Fibroblast of pulmonary artery (primary cell): Measurements from ENCODE around the gene CRTAC1.

Experiments
- DNase-seq: peaks from one replicate; pipeline ENCODE4 v3.0.0-alpha.2; 2010; ENCODE audit warnings: low read depth
- H3K4me3 ChIP-seq: replicated peaks from 2 replicates; pipeline ENCODE4 v1.5.1; 2011; ENCODE audit warnings: low read depth, mild to moderate bottlenecking, control low read depth, low read length, moderate library complexity
- TF ChIP-seq, protein P1 (sequence below): IDR thresholded peaks from 2 replicates; pipeline ENCODE4 v1.5.1; 2011; ENCODE audit warnings: mild to moderate bottlenecking, control low read depth, low read length, inconsistent platforms; ENCODE audit errors: missing control alignments

The CRTAC1 gene

DNA sequence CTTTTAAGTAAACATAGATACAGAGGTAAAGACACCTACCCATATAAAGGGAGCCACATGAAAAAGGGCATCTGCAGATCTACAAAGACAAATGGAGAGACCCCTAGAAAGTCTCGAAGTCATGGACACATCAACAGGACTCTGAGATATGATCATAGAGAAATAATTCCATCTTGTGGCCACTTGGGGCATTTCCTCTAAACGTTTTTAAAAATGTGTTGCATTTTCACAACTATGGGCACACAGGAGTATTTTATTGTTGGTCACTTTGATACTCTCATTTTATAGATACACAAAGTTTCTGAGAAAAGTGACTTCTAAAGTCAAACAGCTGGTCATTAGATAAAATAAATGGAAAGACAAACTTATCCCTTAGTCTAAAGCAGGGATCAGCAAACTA is 87.1 kb downstream of the CRTAC1 start:
- DNase-seq: no peak
- TF ChIP-seq, protein P1, sequence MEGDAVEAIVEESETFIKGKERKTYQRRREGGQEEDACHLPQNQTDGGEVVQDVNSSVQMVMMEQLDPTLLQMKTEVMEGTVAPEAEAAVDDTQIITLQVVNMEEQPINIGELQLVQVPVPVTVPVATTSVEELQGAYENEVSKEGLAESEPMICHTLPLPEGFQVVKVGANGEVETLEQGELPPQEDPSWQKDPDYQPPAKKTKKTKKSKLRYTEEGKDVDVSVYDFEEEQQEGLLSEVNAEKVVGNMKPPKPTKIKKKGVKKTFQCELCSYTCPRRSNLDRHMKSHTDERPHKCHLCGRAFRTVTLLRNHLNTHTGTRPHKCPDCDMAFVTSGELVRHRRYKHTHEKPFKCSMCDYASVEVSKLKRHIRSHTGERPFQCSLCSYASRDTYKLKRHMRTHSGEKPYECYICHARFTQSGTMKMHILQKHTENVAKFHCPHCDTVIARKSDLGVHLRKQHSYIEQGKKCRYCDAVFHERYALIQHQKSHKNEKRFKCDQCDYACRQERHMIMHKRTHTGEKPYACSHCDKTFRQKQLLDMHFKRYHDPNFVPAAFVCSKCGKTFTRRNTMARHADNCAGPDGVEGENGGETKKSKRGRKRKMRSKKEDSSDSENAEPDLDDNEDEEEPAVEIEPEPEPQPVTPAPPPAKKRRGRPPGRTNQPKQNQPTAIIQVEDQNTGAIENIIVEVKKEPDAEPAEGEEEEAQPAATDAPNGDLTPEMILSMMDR: no peak
- H3K4me3 ChIP-seq: no peak overlapping the region

DNA sequence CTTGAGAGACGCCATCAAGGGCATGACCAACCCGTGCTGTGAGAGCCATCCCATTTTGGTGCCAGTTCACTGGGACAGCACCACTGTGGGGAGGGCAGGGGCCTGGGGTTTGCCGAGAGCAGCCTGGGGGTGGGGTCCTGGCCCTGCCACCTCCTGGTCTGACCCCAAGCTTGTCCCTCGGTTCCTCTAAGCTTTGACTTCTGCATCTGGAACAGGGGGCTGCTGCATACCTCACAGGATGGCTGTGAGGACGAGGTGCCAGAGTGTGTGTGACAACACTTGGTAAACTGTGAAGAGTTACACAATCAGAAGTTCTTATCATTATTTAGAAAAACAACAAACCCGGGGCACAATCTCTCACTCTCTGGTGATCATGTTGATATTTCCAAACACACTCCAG is 89.9 kb downstream of the CRTAC1 start:
- TF ChIP-seq, protein P1: no peak
- no peak overlapping the region for H3K4me3 ChIP-seq
- no peak for DNase-seq

DNA sequence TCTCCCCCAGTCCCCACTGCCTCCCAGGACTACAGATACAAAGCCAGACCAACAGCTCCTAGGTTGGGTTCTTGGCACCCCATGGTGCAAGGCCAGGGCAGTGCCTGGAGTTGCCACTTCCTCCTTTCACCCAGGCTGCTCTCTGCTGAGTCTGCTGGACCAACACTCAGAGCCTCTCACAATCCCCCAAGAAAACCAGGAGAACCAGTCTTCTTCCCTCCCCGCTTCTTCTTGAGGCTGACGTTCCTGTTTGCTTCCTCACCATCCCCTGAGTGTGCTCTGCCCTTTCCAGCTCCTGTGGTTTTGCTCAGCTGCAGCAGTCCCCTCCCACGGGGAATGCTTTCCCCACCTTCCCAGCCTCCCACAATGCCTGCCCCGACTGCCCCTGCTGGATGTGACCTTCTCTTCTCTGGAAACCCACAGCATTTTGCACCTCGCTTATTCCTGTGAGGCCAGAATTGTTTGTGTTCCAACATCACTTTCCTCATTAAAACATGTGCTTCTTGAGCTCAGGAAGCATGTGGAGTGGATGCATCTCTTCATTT is 90.9 kb downstream of the CRTAC1 start:
- TF ChIP-seq, protein P1: no peak
- no peak overlapping the region for H3K4me3 ChIP-seq

DNA sequence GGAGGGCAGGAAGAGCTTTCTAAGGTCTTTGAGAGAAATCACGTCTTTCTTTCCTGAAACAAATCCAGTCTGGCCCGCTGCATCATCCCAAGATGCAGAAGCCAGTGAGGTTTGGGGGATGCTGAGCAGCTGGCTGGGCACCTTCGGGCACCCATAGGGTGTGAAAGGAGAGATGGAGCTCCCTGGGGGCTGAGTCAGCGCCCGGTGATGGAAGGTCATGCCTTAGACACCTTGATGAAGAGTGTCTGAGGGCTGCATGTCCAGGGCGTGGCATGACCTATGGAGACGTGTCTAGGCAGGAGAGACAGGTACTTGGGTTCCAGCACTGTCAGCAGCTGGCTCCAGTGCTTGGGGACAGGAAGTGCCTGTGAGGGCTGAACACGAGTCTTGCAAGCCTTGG is 92.5 kb downstream of the CRTAC1 start:
- no peak for DNase-seq
- TF ChIP-seq, protein P1: no peak
- no peak overlapping the region for H3K4me3 ChIP-seq

More for the DNA sequence above, 90.9 kb downstream of the CRTAC1 start:
- no peak for DNase-seq

DNA sequence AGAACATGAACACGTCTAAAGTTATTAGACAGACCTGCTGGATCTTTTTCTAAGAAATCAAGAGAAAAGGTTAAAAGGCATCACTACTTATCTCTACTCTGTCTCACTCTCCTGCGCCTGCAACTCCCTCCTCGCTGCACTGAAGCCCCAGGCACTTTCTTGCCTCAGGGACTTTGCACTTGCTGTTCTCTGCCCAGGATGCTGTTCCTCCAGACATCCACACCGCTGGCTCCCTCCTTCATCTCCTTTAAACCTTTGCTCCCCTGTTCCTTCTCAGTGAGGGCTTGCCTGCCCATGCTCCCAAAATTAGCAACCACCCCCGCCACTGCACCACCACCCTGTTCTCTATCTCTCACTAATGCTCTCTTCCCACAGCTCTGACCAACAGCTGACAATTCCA is 93.4 kb downstream of the CRTAC1 start:
- DNase-seq: no peak
- H3K4me3 ChIP-seq: no peak overlapping the region
- TF ChIP-seq, protein P1: no peak

DNA sequence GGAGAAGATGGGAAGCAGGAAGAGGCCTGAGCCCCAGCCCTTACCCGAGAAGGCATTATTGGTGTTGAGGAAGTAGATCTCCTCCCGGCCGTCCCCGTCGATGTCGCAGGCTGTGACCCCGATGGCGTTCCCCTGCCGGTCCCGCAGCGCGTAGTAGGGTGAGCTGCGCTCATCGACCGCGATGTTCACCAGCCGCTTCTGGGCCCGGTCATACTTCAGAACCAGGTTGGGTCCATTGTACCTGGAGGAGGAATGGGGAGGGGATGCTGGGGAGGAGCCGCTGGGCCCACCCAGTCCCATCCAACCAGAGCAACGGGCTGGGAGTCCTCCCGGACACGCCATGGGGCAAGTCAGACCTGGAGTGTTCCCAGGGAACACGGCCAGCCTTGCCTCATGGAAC is 94.3 kb downstream of the CRTAC1 start:
- no peak overlapping the region for H3K4me3 ChIP-seq
- DNase-seq: no peak
- TF ChIP-seq, protein P1: no peak

DNA sequence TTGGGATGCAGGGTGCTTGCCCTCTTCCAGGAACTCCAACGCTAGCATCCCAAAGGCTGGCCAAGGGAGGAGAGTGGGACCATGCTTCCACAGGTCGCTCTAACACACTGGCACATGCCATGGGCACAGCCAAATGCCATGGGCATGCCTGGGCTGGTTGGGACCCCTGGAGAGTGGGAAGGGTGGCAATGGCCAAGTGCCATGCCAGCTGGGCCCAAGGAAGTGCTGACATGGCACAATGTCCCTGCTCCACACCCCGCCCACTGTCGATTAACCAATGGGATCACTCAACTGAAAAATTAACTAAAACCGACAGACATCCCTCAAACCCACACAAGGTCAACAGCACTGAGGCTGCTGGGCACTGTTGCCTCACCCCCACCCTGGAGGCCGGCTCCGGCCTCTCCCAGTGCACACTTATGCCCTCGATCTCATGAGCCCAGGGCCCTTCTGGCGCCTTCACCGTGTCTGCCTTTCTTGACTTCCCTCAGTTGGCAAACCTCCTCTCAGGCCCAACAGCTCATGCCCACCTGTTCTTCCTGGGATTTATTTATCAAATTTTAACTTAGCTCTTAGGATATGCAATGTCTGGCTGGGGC is 97.4 kb downstream of the CRTAC1 start:
- no peak for DNase-seq
- no peak overlapping the region for H3K4me3 ChIP-seq
- TF ChIP-seq, protein P1: no peak
